ENCODE data around the gene EML2. TPM values are rescaled to one million over a fixed set of nuclear protein-coding genes. Genes with fewer than 3 reads are reported as not detected.

The EML2 gene
- total and polyA plus RNA-seq, 10 of the 15 experiments (the other 5 are each of a cell fraction or from before 2014, with no cell fraction given) = 1.6 to 64.0 (median 27.5) TPM

DNA sequence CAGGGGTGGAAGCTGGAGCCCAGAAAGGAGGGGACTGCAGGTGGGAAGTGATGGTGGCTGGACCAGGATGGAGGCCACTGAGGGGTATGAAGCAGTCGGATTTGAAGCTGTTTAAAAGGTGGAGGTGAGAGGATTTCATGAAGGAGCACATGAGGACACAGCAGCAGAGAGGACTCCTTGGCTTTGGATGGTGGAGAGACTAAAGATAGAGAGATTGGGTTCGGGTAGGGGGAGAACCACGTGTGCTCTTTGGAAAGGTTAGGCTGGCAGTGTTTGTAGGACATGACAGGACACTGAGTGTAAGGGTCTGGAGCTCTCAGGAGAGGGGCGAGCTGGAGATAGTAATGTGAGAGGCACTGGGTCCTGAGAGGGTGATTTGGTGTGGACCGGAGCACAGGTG is 43.7 kb upstream of the EML2 start:
- Histone ChIP-seq H4K20me1 (ENCODE audit: control insufficient read depth, insufficient read depth) (no peaks in the 10 kb centered on the region; the same call in 1 of the 2 replicates), H3K4me2 (ENCODE audit: control insufficient read depth, insufficient read depth) (no peak overlapping the region), H3K9ac (ENCODE audit: control insufficient read depth, insufficient read depth, low read length) (no peak overlapping the region), H3K79me2 (ENCODE audit: control insufficient read depth, insufficient read depth, low read length) (no peaks in the 10 kb centered on the region), H3K36me3 (ENCODE audit: control insufficient read depth in 2 of 2, insufficient read depth in 2 of 2, low read length in 1 of 2) (peaks cover 8 to 9% of the 10 kb centered on the region in 2 experiments; a peak in 3 of 4 replicates), H2AFZ (ENCODE audit: control insufficient read depth, low read depth, low read length) (no peak overlapping the region), H3K9me3 (replicated peaks; ENCODE audit: control insufficient read depth, insufficient read depth, low read length) (no peaks in the 10 kb centered on the region), H3K4me1 (ENCODE audit: control insufficient read depth, insufficient read depth, low read length) (peaks cover 13% of the 10 kb centered on the region), H3K27me3 (replicated peaks in 1 of 2; ENCODE audit: control insufficient read depth in 2 of 2, insufficient read depth in 2 of 2, low read length in 1 of 2) (no peaks in the 10 kb centered on the region), H3K4me3 (no peak overlapping the region), H3K27ac (ENCODE audit: control insufficient read depth, insufficient read depth) (no peak overlapping the region)
- ATAC-seq = no peak
- DNase-seq (ENCODE audit: low read depth, low spot score) = no peak
- intact Hi-C loops (cut with micrococcal nuclease; ENCODE audit: unreplicated experiment) (no loop called here), in situ Hi-C loops (cut with MboI) (no loop called here)
- RAD21 ChIA-PET (ENCODE audit: unreplicated experiment) = no interaction called here
- SMC1A ChIA-PET (ENCODE audit: uncharacterized antibody, unreplicated experiment) = interaction anchor here (0.5 to 1.5 kb wide), 3 partner anchors 10 to 256 kb away, joined by 3 to 6 read pairs (median 4); partner anchors contain the start of gene QPCTL
- CTCF ChIA-PET = interaction anchor here (1.0 to 1.6 kb wide), 2 partner anchors 11 to 41 kb away, joined by 3 read pairs; no protein-coding TSS in a partner anchor
- TSS peak; percentile 72 for BruUV-seq (replicated peaks)
- no peak for FAIRE-seq
- 79% methylated on average over 5 of the region's 5 CpGs for WGBS (ENCODE audit: insufficient coverage, insufficient replicate concordance, low lambda C conversion rate, missing lambda C conversion rate)
- POLR2A ChIA-PET = interaction anchor here (0.6 to 1.0 kb wide), 4 partner anchors 9 to 920 kb away, joined by 3 to 7 read pairs (median 4); partner anchors contain the start of genes QPCTL and SIX5
- TF ChIP-seq CHD4 (IDR thresholded peaks at IDR 0.05) = no peak
- TF ChIP-seq, protein P1, sequence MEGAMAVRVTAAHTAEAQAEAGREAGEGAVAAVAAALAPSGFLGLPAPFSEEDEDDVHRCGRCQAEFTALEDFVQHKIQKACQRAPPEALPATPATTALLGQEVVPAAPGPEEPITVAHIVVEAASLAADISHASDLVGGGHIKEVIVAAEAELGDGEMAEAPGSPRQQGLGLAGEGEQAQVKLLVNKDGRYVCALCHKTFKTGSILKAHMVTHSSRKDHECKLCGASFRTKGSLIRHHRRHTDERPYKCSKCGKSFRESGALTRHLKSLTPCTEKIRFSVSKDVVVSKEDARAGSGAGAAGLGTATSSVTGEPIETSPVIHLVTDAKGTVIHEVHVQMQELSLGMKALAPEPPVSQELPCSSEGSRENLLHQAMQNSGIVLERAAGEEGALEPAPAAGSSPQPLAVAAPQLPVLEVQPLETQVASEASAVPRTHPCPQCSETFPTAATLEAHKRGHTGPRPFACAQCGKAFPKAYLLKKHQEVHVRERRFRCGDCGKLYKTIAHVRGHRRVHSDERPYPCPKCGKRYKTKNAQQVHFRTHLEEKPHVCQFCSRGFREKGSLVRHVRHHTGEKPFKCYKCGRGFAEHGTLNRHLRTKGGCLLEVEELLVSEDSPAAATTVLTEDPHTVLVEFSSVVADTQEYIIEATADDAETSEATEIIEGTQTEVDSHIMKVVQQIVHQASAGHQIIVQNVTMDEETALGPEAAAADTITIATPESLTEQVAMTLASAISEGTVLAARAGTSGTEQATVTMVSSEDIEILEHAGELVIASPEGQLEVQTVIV (IDR thresholded peaks at IDR 0.05; ENCODE audit: borderline replicate concordance, partially characterized antibody) = no peak
- TF ChIP-seq ZBED1 (IDR thresholded peaks at IDR 0.05; ENCODE audit: borderline replicate concordance) = 0 out of 2 replicates have a peak, but pooled peaks have one; percentile 8
- TF ChIP-seq RAD51 (IDR thresholded peaks at IDR 0.05) = no peak
- TF ChIP-seq, protein P2, sequence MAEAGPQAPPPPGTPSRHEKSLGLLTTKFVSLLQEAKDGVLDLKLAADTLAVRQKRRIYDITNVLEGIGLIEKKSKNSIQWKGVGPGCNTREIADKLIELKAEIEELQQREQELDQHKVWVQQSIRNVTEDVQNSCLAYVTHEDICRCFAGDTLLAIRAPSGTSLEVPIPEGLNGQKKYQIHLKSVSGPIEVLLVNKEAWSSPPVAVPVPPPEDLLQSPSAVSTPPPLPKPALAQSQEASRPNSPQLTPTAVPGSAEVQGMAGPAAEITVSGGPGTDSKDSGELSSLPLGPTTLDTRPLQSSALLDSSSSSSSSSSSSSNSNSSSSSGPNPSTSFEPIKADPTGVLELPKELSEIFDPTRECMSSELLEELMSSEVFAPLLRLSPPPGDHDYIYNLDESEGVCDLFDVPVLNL (IDR thresholded peaks at IDR 0.05; ENCODE audit: low read depth, low read length) = no peak
- TF ChIP-seq POU2F2 (IDR thresholded peaks at IDR 0.05; ENCODE audit: borderline replicate concordance, low read depth, low read length) = no peak
- TF ChIP-seq, protein P3, sequence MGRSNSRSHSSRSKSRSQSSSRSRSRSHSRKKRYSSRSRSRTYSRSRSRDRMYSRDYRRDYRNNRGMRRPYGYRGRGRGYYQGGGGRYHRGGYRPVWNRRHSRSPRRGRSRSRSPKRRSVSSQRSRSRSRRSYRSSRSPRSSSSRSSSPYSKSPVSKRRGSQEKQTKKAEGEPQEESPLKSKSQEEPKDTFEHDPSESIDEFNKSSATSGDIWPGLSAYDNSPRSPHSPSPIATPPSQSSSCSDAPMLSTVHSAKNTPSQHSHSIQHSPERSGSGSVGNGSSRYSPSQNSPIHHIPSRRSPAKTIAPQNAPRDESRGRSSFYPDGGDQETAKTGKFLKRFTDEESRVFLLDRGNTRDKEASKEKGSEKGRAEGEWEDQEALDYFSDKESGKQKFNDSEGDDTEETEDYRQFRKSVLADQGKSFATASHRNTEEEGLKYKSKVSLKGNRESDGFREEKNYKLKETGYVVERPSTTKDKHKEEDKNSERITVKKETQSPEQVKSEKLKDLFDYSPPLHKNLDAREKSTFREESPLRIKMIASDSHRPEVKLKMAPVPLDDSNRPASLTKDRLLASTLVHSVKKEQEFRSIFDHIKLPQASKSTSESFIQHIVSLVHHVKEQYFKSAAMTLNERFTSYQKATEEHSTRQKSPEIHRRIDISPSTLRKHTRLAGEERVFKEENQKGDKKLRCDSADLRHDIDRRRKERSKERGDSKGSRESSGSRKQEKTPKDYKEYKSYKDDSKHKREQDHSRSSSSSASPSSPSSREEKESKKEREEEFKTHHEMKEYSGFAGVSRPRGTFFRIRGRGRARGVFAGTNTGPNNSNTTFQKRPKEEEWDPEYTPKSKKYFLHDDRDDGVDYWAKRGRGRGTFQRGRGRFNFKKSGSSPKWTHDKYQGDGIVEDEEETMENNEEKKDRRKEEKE (IDR thresholded peaks at IDR 0.05) = no peak
- TF ChIP-seq, protein P4, sequence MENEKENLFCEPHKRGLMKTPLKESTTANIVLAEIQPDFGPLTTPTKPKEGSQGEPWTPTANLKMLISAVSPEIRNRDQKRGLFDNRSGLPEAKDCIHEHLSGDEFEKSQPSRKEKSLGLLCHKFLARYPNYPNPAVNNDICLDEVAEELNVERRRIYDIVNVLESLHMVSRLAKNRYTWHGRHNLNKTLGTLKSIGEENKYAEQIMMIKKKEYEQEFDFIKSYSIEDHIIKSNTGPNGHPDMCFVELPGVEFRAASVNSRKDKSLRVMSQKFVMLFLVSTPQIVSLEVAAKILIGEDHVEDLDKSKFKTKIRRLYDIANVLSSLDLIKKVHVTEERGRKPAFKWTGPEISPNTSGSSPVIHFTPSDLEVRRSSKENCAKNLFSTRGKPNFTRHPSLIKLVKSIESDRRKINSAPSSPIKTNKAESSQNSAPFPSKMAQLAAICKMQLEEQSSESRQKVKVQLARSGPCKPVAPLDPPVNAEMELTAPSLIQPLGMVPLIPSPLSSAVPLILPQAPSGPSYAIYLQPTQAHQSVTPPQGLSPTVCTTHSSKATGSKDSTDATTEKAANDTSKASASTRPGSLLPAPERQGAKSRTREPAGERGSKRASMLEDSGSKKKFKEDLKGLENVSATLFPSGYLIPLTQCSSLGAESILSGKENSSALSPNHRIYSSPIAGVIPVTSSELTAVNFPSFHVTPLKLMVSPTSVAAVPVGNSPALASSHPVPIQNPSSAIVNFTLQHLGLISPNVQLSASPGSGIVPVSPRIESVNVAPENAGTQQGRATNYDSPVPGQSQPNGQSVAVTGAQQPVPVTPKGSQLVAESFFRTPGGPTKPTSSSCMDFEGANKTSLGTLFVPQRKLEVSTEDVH (IDR thresholded peaks at IDR 0.05; ENCODE audit: low read depth, partially characterized antibody) = no peak
- TF ChIP-seq CBFB (IDR thresholded peaks at IDR 0.05; ENCODE audit: low read depth) = no peak

All from GM12878 (cell line).